ENCODE measurements around the gene CRTAP.
"Not testable (repeated sequence)": the region's sequence is repeated elsewhere in the genome, so short reads cannot be mapped to it uniquely, and the experiment has no call there.

The CRTAP gene

DNA sequence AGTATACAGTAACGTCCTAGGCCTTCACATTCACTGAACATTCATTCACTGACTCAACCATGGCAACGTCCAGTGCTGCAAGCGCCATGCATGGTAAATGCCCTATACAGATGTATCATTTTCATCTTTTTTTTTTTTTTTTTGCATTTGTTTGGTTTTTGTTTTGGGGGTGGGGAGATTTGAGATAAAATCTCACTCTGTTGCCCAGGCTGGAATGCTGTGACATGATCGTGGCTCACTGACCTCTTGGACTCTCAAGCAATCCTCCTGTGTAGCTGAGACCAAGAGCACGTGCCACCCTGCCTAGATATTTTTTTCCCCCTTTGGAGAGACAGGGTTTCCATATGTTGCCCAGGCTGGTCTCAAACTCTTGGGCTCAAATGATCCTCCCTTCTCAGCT is 67.4 kb downstream of the CRTAP start:
- DNase-seq, result no peak

- not testable (repeated sequence) for DNase-seq
Measured at GRCh38 chr3:33181641-33182040, 67.8 kb downstream of the CRTAP start.

GRCh38 chr3:33184863-33185262 is 71.0 kb downstream of the CRTAP start:
- no peak for DNase-seq

DNA sequence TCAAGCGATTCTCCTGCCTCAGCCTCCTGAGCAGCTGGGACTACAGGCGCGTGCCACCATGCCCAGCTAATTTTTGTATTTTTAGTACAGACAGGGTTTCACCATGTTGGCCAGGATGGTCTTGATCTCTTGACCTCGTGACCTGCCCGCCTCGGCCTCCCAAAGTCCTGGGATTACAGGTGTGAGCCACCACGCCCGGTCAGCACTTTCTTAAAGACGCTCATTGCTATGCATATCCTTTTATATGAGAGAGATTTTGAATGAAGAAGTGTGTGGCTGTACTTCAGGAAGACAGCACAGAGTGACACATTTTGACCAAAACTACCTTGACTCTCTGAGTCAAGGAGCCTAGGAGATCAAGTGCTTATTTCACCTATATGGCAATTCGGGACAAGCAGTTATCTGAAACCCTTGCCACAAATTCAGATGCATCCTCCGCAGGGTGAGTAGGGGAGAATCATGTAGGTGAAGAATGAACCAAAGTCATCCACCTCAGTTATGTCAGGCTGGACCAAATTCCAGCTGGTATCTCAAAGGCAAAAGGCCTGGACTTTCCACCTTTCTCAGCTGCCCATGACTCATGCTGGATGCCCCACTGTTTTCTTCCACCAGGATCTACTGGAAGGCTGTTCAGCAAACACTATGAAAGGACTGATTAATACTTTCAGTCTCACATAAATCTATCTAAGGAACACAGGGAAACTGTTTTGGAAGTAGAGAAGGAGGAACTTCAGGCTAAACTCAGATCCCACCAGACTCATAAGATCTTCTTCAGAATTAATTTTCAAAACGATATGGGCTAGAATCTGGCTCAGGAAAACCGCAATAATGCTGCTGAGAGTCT is 72.9 kb downstream of the CRTAP start:
- no peak for DNase-seq

DNA sequence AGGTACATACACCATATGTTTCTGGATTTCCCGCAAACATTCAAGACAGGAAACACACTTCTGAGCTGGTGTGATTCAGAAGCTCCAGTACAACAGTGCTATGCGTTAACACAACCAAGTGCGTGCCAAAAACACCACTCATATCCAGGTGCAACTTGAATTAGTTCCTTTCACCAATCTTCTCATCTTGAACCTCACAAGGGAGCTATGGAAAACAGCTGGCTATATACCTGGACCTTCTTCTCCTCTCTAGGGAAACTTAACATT is 73.5 kb downstream of the CRTAP start:
- DNase-seq, result no peak

DNA sequence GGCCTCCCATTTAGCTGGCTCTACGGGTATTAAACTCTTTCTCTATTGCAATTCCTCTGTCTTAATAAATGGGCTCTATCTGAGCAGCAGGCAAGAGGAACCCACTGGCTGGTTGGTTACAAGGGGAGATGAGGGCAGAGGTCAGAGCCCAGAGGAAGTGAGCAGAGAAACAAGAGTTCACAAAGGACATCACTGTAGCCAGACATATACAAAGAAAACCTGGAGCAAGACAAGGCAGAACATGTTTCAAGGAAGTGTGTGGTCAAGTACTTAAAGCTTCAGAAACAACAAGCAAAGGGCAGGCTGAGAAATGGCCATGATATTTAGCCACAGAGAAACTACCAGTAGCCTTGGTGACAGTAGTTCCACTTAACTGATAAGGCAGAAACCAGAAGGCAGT is 80.5 kb downstream of the CRTAP start:
- DNase-seq, result no peak

DNA sequence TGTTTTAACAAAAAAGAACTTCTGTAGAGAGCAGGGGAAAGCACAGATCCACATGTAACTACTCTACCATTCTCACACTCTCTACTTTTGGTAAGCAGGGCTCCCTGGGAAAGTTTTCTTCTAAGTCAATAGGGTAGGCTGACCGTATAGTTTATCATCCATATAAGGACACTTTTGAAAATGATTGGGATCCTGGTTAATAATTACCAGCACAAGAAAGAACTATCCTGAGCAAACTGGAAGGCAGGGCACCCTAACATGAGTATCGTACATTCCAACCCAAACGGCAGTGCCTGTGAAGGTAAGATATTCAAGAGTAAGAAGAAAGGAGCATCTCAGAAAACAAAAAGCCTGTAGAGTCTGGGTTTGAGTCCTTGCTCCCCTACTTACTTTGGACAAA is 82.7 kb downstream of the CRTAP start:
- DNase-seq, result no peak

Measured in activated CD4-positive, CD25-positive, alpha-beta regulatory T cell treated with anti-CD3 and anti-CD28 coated beads, Interleukin-2, amount 50 U/mL, for 72 hours (primary cell).